TTC549 (cell line): Measurements from ENCODE around the gene MAMDC4.
"Not testable (repeated sequence)": the region's sequence is repeated elsewhere in the genome, so short reads cannot be mapped to it uniquely, and the experiment has no call there.

Source experiments
- FAIRE-seq: peaks from 2 replicates; lab custom pipeline; 2012; peaks lifted over from hg19 to GRCh38; lab: Jason Lieb, UNC

The MAMDC4 gene

GRCh38 chr9:136825295-136826187, 26.6 kb upstream of the MAMDC4 start:
- no peak for FAIRE-seq

- no peak for FAIRE-seq
These were observed 26.0 kb upstream of the MAMDC4 start for GRCh38 chr9:136826188-136826541.

- FAIRE-seq = no peak
These were observed 25.2 kb upstream of the MAMDC4 start for GRCh38 chr9:136826703-136827582.

GRCh38 chr9:136827794-136828473, 24.2 kb upstream of the MAMDC4 start:
- FAIRE-seq = no peak

- FAIRE-seq = no peak
These were observed 23.5 kb upstream of the MAMDC4 start for GRCh38 chr9:136828474-136829140.

- FAIRE-seq = no peak
These were observed 22.7 kb upstream of the MAMDC4 start for GRCh38 chr9:136829412-136829811.

- FAIRE-seq = no peak
These were observed 21.9 kb upstream of the MAMDC4 start for GRCh38 chr9:136829981-136830885.

GRCh38 chr9:136831002-136831719, 21.0 kb upstream of the MAMDC4 start:
- no peak for FAIRE-seq

GRCh38 chr9:136831720-136832104, 20.4 kb upstream of the MAMDC4 start:
- no peak for FAIRE-seq

- FAIRE-seq = no peak
These were observed 19.6 kb upstream of the MAMDC4 start for GRCh38 chr9:136832581-136832980.

- not testable (repeated sequence) for FAIRE-seq
These were observed 18.6 kb upstream of the MAMDC4 start for GRCh38 chr9:136833381-136834048.

GRCh38 chr9:136835162-136835931, 16.8 kb upstream of the MAMDC4 start:
- no peak for FAIRE-seq

- FAIRE-seq = no peak
These were observed 15.9 kb upstream of the MAMDC4 start for GRCh38 chr9:136835932-136836904.

GRCh38 chr9:136837146-136837855, 14.8 kb upstream of the MAMDC4 start:
- no peak for FAIRE-seq

GRCh38 chr9:136837856-136838277, 14.3 kb upstream of the MAMDC4 start:
- FAIRE-seq = not testable (repeated sequence)

GRCh38 chr9:136838314-136839228, 13.6 kb upstream of the MAMDC4 start:
- FAIRE-seq = no peak
